Mucosa of descending colon (tissue), 3 donors: ENCODE measurements around the gene VWA8. TPM values are rescaled to one million over a fixed set of nuclear protein-coding genes. Genes with fewer than 3 reads are reported as not detected.
A peak's percentile ranks its signal among the peaks of the same experiment; 100 is the strongest.

Experiments
- ATAC-seq: fragments of 200-7000 bp; cut with Tn5 transposase; one replicate; pipeline ENCODE4 v1.9.1; 2020; ENCODE audit warnings: mild to moderate bottlenecking, moderate library complexity
- DNase-seq, 3 donors: peaks; one replicate each; pipeline ENCODE4 v3.0.0-alpha.2; 2020
- H3K36me3 ChIP-seq: fragments of 200-600 bp; one replicate; pipeline ENCODE4 v1.8.0; 2021; ENCODE audit warnings: low read depth, mild to moderate bottlenecking
- H3K4me1 ChIP-seq: fragments of 200-600 bp; one replicate; pipeline ENCODE4 v1.8.0; 2021; ENCODE audit warnings: low read depth, mild to moderate bottlenecking
- H3K4me3 ChIP-seq: fragments of 200-600 bp; one replicate; pipeline ENCODE4 v1.8.0; 2021; ENCODE audit warnings: mild to moderate bottlenecking
- H3K9me3 ChIP-seq: fragments of 200-600 bp; one replicate; pipeline ENCODE4 v1.8.0; 2021; ENCODE audit warnings: mild to moderate bottlenecking
- intact Hi-C, 2 donors: fragments of 100-400 bp; cut with DNase I in 1 of 2; cut with micrococcal nuclease in 1 of 2; formaldehyde crosslinking; loops; one replicate each; pipeline versions ENCODE4 v1.11.0 to v1.11.1; 2022; cut with DNase I, micrococcal nuclease
- total RNA-seq, 3 donors: library from RNA; stranded (reverse); fragmentation: NEBNext Ultra II Directional in 2 of 3; extraction: Animal tissue kit (Norgen Biotek cat#: 25700) in 2 of 3; gene quantifications; one replicate each; pipeline versions ENCODE4 v1.2.1 to v1.2.4, GENCODE V29; 2021 to 2023
- TF ChIP-seq, protein P1 (sequence below): fragments of 200-600 bp; IDR thresholded peaks from one replicate; pipeline ENCODE4 v1.8.0; 2022; ENCODE audit warnings: antibody characterized with exemption, mild to moderate bottlenecking
- donor health status: DM: no; HTN: no; CAD: no; lungs with moderate emphysema.
- donor health status: DM: no; HTN: no; CAD: no.
- donor health status: DM: no; HTN: yes; CAD: no.

The VWA8 gene
- total RNA-seq, 3 donors from 2014 or later = 19.1 to 31.5 (median 27.0) TPM

GRCh38 chr13:41916173-41916954 lies 44.5 kb downstream of the VWA8 start:
- Histone ChIP-seq H3K4me1 (no peaks in the 10 kb centered on the region), H3K9me3 (no peaks in the 10 kb centered on the region), H3K36me3 (no peaks in the 10 kb centered on the region), H3K4me3 (no peak overlapping the region)
- TF ChIP-seq, protein P1, sequence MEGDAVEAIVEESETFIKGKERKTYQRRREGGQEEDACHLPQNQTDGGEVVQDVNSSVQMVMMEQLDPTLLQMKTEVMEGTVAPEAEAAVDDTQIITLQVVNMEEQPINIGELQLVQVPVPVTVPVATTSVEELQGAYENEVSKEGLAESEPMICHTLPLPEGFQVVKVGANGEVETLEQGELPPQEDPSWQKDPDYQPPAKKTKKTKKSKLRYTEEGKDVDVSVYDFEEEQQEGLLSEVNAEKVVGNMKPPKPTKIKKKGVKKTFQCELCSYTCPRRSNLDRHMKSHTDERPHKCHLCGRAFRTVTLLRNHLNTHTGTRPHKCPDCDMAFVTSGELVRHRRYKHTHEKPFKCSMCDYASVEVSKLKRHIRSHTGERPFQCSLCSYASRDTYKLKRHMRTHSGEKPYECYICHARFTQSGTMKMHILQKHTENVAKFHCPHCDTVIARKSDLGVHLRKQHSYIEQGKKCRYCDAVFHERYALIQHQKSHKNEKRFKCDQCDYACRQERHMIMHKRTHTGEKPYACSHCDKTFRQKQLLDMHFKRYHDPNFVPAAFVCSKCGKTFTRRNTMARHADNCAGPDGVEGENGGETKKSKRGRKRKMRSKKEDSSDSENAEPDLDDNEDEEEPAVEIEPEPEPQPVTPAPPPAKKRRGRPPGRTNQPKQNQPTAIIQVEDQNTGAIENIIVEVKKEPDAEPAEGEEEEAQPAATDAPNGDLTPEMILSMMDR = no peak
- ATAC-seq = peak; percentile 67
- no peak for DNase-seq
- intact Hi-C loops = no loop called here

DNA sequence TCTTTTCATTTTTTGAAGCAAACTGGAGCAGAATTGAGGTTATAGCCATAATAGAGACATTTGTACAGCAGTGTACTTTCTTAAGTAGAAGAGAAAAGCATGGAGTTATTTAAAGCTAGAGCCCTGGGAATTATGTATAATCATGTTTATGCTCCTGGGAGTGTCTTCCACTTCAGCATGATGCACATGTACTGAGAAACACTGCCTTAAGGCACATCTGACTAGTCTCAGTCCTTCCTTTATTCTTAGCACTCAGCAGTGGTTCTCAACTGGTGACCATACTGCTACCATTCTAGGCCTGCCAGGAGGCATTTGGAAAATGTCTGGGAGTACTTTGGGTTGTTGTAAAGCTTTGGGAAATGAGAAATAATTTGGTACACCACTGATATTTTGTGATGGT lies 45.8 kb downstream of the VWA8 start:
- DNase-seq = no peak
- no peak for ATAC-seq
- Histone ChIP-seq H3K9me3 (no peaks in the 10 kb centered on the region), H3K4me1 (no peaks in the 10 kb centered on the region), H3K36me3 (no peaks in the 10 kb centered on the region), H3K4me3 (no peak overlapping the region)
- intact Hi-C loops = no loop called here
- TF ChIP-seq, protein P1 = no peak

DNA sequence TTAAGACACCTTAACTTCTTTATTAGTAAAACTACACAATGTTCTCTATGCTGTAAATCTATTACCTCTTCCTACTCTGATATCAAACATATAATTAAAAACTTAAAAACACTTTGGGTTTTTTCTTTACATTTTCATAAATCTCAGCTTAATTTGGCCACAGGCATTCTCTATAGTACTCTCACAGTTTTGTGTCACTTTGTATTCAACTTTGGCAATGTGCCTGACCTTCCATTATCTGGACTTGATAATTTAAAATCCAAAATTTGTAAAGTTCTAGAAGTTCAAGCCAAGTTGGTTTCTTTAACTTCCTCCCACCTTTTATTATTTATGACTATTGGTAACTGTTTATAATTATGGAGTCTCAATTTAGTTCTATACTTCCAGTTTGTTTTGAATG lies 46.4 kb downstream of the VWA8 start:
- H3K9me3 ChIP-seq = no peaks in the 10 kb centered on the region
- DNase-seq (no peak), ATAC-seq (no peak)
- no peaks in the 10 kb centered on the region for H3K4me1 ChIP-seq
- no peak overlapping the region for H3K4me3 ChIP-seq
- intact Hi-C loops = no loop called here
- H3K36me3 ChIP-seq = no peaks in the 10 kb centered on the region
- TF ChIP-seq, protein P1 = no peak

DNA sequence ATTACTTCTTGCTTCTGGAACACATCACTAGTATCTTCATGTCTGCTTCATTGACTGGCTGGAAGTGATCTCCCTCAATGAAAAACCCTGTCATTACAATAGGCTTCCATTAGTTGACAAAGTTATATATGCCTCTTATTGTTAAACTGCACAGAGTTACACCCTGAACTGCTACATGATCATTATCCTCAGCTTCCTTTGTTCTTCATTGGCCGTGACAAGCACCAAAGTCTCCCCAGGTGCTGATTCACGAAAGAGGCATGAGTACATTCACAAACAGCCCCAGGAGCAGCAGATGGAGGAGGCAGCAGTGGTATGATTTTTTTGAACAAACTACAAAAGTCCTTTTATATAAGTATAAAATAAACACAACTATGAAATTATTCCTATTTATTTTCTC lies 51.4 kb downstream of the VWA8 start:
- TF ChIP-seq, protein P1 = no peak
- ATAC-seq = no peak
- H3K36me3 ChIP-seq = no peaks in the 10 kb centered on the region
- intact Hi-C loops = no loop called here
- DNase-seq = no peak
- H3K4me1 ChIP-seq = no peaks in the 10 kb centered on the region
- no peaks in the 10 kb centered on the region for H3K9me3 ChIP-seq
- H3K4me3 ChIP-seq = no peak overlapping the region

GRCh38 chr13:41905600-41906254 lies 55.2 kb downstream of the VWA8 start:
- Histone ChIP-seq H3K4me1 (no peaks in the 10 kb centered on the region), H3K36me3 (no peaks in the 10 kb centered on the region), H3K9me3 (no peaks in the 10 kb centered on the region), H3K4me3 (no peak overlapping the region)
- ATAC-seq (peak; percentile 82), DNase-seq (no peak)
- intact Hi-C loops = no loop called here
- TF ChIP-seq, protein P1 = no peak
